ENCODE data around the gene ANO8.

The ANO8 gene

DNA sequence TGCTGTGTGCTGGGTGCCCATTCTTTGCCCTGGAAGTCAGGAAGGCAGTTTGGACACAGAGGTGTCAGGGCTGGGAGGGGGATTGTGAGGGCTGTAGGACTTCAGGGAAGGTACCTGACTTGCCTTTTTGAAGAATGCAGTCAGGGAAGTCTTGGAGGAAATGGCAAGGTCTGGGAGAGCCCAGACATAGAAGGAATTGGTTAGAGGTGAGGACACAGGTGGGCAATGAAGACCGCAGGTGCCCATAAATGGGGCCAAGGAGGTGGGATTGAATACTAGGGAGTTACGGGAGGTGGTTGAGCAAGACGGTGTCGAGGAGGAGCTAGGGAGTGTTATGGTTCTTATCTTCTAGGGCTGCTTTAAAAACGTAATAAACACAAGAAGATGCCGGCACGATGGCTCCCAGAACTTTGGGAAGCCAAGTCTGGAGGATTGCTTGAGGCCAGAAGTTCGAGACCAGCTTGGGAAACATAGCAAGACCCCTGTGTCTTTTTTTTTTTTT, 26.7 kb downstream of the ANO8 start:
- H3K4me3 ChIP-seq (ENCODE audit: low read depth, low read length), result no peak overlapping the region
- TF ChIP-seq, protein P1, sequence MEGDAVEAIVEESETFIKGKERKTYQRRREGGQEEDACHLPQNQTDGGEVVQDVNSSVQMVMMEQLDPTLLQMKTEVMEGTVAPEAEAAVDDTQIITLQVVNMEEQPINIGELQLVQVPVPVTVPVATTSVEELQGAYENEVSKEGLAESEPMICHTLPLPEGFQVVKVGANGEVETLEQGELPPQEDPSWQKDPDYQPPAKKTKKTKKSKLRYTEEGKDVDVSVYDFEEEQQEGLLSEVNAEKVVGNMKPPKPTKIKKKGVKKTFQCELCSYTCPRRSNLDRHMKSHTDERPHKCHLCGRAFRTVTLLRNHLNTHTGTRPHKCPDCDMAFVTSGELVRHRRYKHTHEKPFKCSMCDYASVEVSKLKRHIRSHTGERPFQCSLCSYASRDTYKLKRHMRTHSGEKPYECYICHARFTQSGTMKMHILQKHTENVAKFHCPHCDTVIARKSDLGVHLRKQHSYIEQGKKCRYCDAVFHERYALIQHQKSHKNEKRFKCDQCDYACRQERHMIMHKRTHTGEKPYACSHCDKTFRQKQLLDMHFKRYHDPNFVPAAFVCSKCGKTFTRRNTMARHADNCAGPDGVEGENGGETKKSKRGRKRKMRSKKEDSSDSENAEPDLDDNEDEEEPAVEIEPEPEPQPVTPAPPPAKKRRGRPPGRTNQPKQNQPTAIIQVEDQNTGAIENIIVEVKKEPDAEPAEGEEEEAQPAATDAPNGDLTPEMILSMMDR (conservative IDR thresholded peaks at IDR 0.05; ENCODE audit: low read depth, low read length), result no peak
- no peak for DNase-seq (ENCODE audit: low read depth)

DNA sequence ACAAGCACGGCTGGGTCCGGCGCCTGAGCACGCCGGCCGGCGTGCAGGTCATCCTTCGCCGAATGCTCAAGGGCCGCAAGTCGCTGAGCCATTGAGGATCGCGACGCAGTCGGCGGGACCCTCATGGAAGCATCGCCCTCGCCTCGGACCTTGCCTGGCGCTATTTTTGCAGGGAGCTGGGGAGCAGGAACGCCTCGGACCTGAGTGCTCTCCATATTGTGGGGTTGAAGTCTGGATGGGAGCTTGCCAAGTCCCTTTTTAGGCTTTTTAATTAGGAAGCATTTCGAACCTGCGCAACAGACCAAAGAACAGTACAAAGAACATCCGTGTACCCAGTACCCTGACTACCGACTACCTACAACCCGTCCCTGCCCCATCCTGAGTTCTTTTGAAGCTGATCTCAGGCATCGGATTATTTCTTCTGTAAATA, 28.4 kb downstream of the ANO8 start:
- TF ChIP-seq, protein P1 (conservative IDR thresholded peaks at IDR 0.05; ENCODE audit: low read depth, low read length), result no peak
- DNase-seq (ENCODE audit: low read depth), result no peak
- peak overlapping the region; percentile 89 for H3K4me3 ChIP-seq (ENCODE audit: low read depth, low read length)

DNA sequence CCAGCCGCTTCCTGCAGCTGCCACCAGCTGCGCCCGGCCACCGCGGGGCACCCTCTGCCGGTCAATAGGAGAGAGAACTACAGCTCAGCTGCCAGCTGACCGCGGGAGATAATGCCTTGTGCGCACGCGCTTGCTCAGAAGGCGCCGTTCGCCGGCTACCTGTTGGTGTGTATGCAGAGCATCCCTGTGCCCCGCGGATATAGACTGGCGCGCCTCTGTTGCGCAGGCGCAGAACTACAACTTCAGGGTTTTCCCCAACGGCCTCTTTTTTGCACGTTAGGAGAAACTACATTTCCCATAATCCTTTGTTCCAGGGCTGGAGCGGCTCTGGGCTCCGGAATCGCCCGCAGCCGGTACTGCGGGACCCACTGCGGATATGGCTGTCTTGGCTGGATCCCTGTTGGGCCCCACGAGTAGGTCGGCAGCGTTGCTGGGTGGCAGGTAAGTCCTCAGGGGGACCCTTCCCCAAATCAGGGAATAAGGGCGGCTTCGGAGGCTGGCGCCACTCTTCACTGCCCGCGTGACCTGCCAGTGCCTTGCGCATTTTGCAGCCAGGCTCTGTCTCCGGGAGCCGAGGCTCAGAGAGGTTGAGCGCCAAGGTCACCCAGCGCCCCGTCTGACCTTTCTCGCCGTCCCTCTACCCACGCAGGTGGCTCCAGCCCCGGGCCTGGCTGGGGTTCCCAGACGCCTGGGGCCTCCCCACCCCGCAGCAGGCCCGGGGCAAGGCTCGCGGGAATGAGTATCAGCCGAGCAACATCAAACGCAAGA, 29.0 kb downstream of the ANO8 start, which contains the start of gene MRPL34:
Gene MRPL34, plus strand, starts transcription at position 356 of the 768 bp plus-strand sequence. Its CDS starts 21 bp downstream, at position 377.
- TF ChIP-seq, protein P1 (conservative IDR thresholded peaks at IDR 0.05; ENCODE audit: low read depth, low read length), result peak; percentile 75
- DNase-seq (ENCODE audit: low read depth), result peak; percentile 99
- H3K4me3 ChIP-seq (ENCODE audit: low read depth, low read length), result peak within 1 kb of the TSS; percentile 89

DNA sequence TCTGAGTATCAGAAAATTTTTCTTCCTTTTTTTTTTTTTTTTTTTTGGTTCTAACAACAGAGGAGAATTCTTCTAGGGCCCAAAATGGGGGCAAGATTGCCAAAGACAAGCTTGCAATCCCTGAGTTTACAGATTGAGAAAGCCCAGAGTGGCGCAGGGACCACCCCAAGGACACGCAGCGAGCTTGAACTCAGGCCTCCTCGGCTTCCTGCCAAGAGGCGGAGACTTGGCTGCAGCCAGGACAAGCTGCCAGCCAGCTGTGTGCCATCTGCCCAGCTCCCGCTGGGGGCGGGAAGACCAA, 29.5 kb downstream of the ANO8 start:
- TF ChIP-seq, protein P1 (conservative IDR thresholded peaks at IDR 0.05; ENCODE audit: low read depth, low read length), result no peak
- H3K4me3 ChIP-seq (ENCODE audit: low read depth, low read length), result peak overlapping the region; percentile 89
- no peak for DNase-seq (ENCODE audit: low read depth)

DNA sequence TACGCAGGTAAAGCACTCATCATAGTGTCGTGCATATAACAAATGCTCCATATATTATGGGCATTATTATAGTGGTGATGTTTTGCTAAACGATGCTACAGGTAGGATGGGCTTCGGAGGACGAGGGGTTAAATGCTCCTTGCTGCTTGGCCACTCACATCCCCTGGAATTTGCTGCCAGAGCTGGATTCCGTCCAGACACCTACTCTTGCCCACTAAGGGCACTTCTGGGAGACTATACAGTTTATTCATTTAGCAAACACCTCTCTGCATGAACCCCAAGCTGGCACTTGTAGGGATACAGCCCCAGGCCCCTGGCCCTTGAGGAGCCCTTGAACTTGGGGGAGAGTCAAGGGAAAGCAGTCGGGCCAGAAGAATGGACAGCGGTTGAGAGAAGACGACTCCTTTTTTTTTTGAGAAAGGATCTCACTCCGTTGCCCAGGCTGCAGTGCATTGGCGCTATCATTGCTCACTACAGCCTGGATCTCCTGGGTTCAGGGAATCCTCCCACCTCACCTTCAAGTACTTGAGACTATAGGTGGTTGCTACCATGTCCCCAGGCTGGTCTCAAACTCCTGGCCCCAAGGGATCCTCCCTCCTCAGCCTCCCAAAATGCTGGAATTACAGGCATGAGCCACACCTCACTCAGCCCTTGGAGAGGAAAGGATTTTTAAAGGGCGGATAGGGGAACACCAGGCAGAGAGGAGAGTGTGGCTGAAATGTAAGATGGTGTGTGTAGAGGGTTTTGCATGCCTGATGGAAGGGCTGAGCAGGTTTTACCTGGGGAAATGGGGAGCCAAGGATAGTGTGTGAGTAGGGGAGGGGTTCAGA, 30.1 kb downstream of the ANO8 start:
- TF ChIP-seq, protein P1 (conservative IDR thresholded peaks at IDR 0.05; ENCODE audit: low read depth, low read length), result no peak
- no peak for DNase-seq (ENCODE audit: low read depth)
- no peak overlapping the region for H3K4me3 ChIP-seq (ENCODE audit: low read depth, low read length)

DNA sequence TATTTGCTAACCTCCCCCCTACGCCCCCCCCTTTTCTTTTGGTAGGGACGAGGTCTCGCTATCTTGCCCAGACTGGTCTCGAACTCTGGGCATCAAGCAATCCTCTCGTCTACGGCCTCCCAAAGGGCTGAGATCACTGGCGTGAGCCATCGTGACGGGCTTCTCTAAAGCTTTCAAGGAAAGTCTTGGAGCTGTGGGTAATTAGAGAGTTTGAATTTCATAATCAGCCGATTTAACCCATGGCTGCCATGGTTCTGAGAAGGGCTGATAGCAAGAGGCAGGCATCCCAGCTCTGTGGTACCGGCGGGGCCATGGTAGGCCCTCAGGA, 30.8 kb downstream of the ANO8 start:
- TF ChIP-seq, protein P1 (conservative IDR thresholded peaks at IDR 0.05; ENCODE audit: low read depth, low read length), result no peak
- no peak overlapping the region for H3K4me3 ChIP-seq (ENCODE audit: low read depth, low read length)
- no peak for DNase-seq (ENCODE audit: low read depth)
